HG03558 (cell line): ENCODE measurements around the gene C12orf57.

Experiments
- ATAC-seq: cut with Tn5 transposase; IDR thresholded peaks from one replicate; pipeline ENCODE4 v1.9.1; 2021; ENCODE audit warnings: moderate number of reproducible peaks; ENCODE audit not compliant: unreplicated experiment; ENCODE audit errors: extremely low read depth

Gene C12orf57

GRCh38 chr12:6936636-6937480, 7.0 kb upstream of the C12orf57 start:
- ATAC-seq = no peak

GRCh38 chr12:6937481-6938352, 6.1 kb upstream of the C12orf57 start:
- ATAC-seq = peak; percentile 60

- ATAC-seq = no peak
Observed at GRCh38 chr12:6938353-6939190, 5.2 kb upstream of the C12orf57 start.

- no peak for ATAC-seq
Observed at GRCh38 chr12:6939191-6939540, 4.7 kb upstream of the C12orf57 start.

- ATAC-seq = no peak
Observed at GRCh38 chr12:6941267-6941666, 2.6 kb upstream of the C12orf57 start.

GRCh38 chr12:6941782-6942181, 2.0 kb upstream of the C12orf57 start:
- ATAC-seq = no peak

GRCh38 chr12:6942331-6942665, 1.5 kb upstream of the C12orf57 start:
- ATAC-seq = no peak

- peak; percentile 14 for ATAC-seq
Observed at GRCh38 chr12:6943389-6943721, 467 bp upstream of the C12orf57 start.

GRCh38 chr12:6944381-6945186, 762 bp downstream of the C12orf57 start:
- ATAC-seq = no peak

- ATAC-seq = no peak
Observed at GRCh38 chr12:6945613-6946012, 1.8 kb downstream of the C12orf57 start.

GRCh38 chr12:6946033-6946919, 2.5 kb downstream of the C12orf57 start:
- ATAC-seq = no peak

GRCh38 chr12:6946920-6947374, 3.1 kb downstream of the C12orf57 start:
- no peak for ATAC-seq

- ATAC-seq = no peak
Observed at GRCh38 chr12:6947615-6948014, 3.8 kb downstream of the C12orf57 start.

GRCh38 chr12:6948873-6949594, 5.2 kb downstream of the C12orf57 start:
- ATAC-seq = no peak

- ATAC-seq = no peak
Observed at GRCh38 chr12:6950401-6950801, 6.6 kb downstream of the C12orf57 start.

GRCh38 chr12:6950811-6951540, 7.2 kb downstream of the C12orf57 start, which contains the start of gene PTPN6:
TSS of gene PTPN6 (plus strand) at chr12:6951356. CDS start at chr12:6951513, 157 bp downstream.
- ATAC-seq = no peak

GRCh38 chr12:6951551-6952120, 7.8 kb downstream of the C12orf57 start:
- no peak for ATAC-seq
